DLD1 (cell line): ENCODE measurements around the gene GCSH.
"Not testable (repeated sequence)": the region's sequence is repeated elsewhere in the genome, so short reads cannot be mapped to it uniquely, and the experiment has no call there.

ENCODE experiments used
- in situ Hi-C: cut with HindIII; loops from 2 replicates; pipeline ENCODE4 v1.10.0; 2017; ENCODE audit warnings: low sequenced_read_pairs

Gene GCSH

GRCh38 chr16:81095953-81096714 is at the start of gene GCSH:
Gene GCSH, minus strand, starts transcription at chr16:81096395. Its CDS starts 117 bp downstream, at chr16:81096278.
- in situ Hi-C loops, result no loop called here

- in situ Hi-C loops, result no loop called here
Observed at GRCh38 chr16:81143921-81144471, 47.8 kb upstream of the GCSH start.

GRCh38 chr16:81142864-81143263 is 46.7 kb upstream of the GCSH start:
- in situ Hi-C loops, result no loop called here

GRCh38 chr16:81140930-81141780 is 45.0 kb upstream of the GCSH start:
- in situ Hi-C loops, result no loop called here

GRCh38 chr16:81138831-81139557 is 42.8 kb upstream of the GCSH start:
- in situ Hi-C loops, result no loop called here

GRCh38 chr16:81137754-81138153 is 41.6 kb upstream of the GCSH start:
- in situ Hi-C loops, result no loop called here

- in situ Hi-C loops, result no loop called here
Observed at GRCh38 chr16:81136390-81137335, 40.5 kb upstream of the GCSH start.

- in situ Hi-C loops, result no loop called here
Observed at GRCh38 chr16:81130126-81130525, 33.9 kb upstream of the GCSH start.

GRCh38 chr16:81128726-81129524 is 32.7 kb upstream of the GCSH start:
- in situ Hi-C loops, result no loop called here

- in situ Hi-C loops, result no loop called here
Observed at GRCh38 chr16:81127051-81127450, 30.9 kb upstream of the GCSH start.

- in situ Hi-C loops, result no loop called here
Observed at GRCh38 chr16:81123092-81123852, 27.1 kb upstream of the GCSH start.

GRCh38 chr16:81121474-81121990 is 25.3 kb upstream of the GCSH start:
- in situ Hi-C loops, result no loop called here

GRCh38 chr16:81117436-81117835 is 21.2 kb upstream of the GCSH start:
- in situ Hi-C loops, result no loop called here

- in situ Hi-C loops, result no loop called here
Observed at GRCh38 chr16:81116285-81116684, 20.1 kb upstream of the GCSH start.

GRCh38 chr16:81112453-81112852 is 16.3 kb upstream of the GCSH start:
- in situ Hi-C loops, result no loop called here

- in situ Hi-C loops, result not testable (repeated sequence)
Observed at GRCh38 chr16:81109274-81109673, 13.1 kb upstream of the GCSH start.

GRCh38 chr16:81107511-81107910 is 11.3 kb upstream of the GCSH start:
- in situ Hi-C loops, result no loop called here

- in situ Hi-C loops, result no loop called here
Observed at GRCh38 chr16:81106826-81107503, 10.8 kb upstream of the GCSH start.
